MM.1S (cell line): ENCODE measurements around the gene ANP32B.

Experiments
- EZH2 ChIP-seq: fragments of 300-600 bp; sonication (generic); optimal IDR thresholded peaks from 2 replicates; pipeline ENCODE3; 2017; ENCODE audit warnings: low read depth, mild to moderate bottlenecking, antibody characterized with exemption, low read length, mixed read lengths
- TF ChIP-seq, protein P1 (sequence below): fragments of 300-600 bp; sonication (generic); IDR thresholded peaks from 2 replicates; pipeline ENCODE4 v1.5.1; 2016; ENCODE audit warnings: antibody characterized with exemption, low read length, mixed read lengths

DNA sequence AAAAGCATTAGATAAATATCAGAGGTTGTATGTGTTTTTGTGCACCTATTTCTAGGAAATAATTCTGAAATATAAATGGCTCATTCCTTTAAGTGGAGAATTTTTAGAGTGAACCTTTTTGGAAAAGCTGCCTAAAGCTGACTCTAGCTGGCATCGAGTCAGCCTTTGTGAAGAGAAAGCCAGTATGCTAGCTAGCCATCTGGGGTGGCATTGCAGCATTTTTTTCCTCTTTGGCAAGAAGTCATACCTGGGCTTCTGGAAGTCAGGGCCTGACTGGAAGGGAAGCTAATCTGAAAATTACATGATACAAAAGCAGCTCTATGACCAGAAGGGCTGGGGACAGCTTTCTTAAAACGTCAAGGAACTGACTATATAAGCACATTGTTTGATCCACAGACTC lies 19.7 kb downstream of the ANP32B start:
- TF ChIP-seq, protein P1, sequence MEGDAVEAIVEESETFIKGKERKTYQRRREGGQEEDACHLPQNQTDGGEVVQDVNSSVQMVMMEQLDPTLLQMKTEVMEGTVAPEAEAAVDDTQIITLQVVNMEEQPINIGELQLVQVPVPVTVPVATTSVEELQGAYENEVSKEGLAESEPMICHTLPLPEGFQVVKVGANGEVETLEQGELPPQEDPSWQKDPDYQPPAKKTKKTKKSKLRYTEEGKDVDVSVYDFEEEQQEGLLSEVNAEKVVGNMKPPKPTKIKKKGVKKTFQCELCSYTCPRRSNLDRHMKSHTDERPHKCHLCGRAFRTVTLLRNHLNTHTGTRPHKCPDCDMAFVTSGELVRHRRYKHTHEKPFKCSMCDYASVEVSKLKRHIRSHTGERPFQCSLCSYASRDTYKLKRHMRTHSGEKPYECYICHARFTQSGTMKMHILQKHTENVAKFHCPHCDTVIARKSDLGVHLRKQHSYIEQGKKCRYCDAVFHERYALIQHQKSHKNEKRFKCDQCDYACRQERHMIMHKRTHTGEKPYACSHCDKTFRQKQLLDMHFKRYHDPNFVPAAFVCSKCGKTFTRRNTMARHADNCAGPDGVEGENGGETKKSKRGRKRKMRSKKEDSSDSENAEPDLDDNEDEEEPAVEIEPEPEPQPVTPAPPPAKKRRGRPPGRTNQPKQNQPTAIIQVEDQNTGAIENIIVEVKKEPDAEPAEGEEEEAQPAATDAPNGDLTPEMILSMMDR: no peak
- no peak for TF ChIP-seq EZH2
